Lung (tissue), 12 donors: ENCODE data around the gene TUBGCP2. TPM values are rescaled to one million over a fixed set of nuclear protein-coding genes. Genes with fewer than 3 reads are reported as not detected.
A peak's percentile ranks its signal among the peaks of the same experiment; 100 is the strongest.

ENCODE experiments used
- ATAC-seq: fragments of 200-7000 bp; cut with Tn5 transposase; one replicate; pipeline ENCODE4 v1.9.1; 2020; ENCODE audit warnings: moderate number of reproducible peaks; ENCODE audit not compliant: insufficient read depth, low FRiP score
- DNase-seq, 3 donors: peaks; one replicate each; pipeline ENCODE4 v3.0.0-alpha.2; 2013 to 2017
- H3K27ac ChIP-seq, 2 donors: one replicate each; pipeline ENCODE4 v1.5.1; 2013; ENCODE audit warnings: mild to moderate bottlenecking in 2 of 2, moderate library complexity in 2 of 2, control low read depth in 1 of 2, inconsistent platforms in 1 of 2, low read depth in 1 of 2, low read length in 1 of 2
- H3K27me3 ChIP-seq, 3 donors: one replicate each; pipeline ENCODE4 v1.5.1; 2013; ENCODE audit warnings: low read length in 2 of 3; ENCODE audit not compliant: control insufficient read depth in 3 of 3, insufficient read depth in 3 of 3
- H3K36me3 ChIP-seq, 4 donors: one replicate each; pipeline ENCODE4 v1.5.1; 2013; ENCODE audit warnings: low read length in 4 of 4, mild to moderate bottlenecking in 1 of 4, moderate library complexity in 1 of 4; ENCODE audit not compliant: control insufficient read depth in 4 of 4, insufficient read depth in 4 of 4
- H3K4me1 ChIP-seq, 5 donors: one replicate each; pipeline ENCODE4 v1.5.1; 2013; ENCODE audit warnings: low read length in 5 of 5, mild to moderate bottlenecking in 2 of 5, moderate library complexity in 1 of 5; ENCODE audit not compliant: control insufficient read depth in 5 of 5, insufficient read depth in 5 of 5
- H3K4me3 ChIP-seq: one replicate; pipeline ENCODE4 v1.5.1; 2013; ENCODE audit warnings: mild to moderate bottlenecking, control low read depth, moderate library complexity
- H3K9ac ChIP-seq, 2 donors: one replicate each; pipeline ENCODE4 v1.5.1; 2013; ENCODE audit warnings: low read length in 2 of 2, control low read depth in 1 of 2; ENCODE audit not compliant: insufficient read depth in 1 of 2
- H3K9me3 ChIP-seq, 4 donors: one replicate each; pipeline ENCODE4 v1.5.1; 2013; ENCODE audit warnings: low read length in 3 of 4, mild to moderate bottlenecking in 1 of 4, moderate library complexity in 1 of 4; ENCODE audit not compliant: control insufficient read depth in 4 of 4, insufficient read depth in 3 of 4
- CTCF ChIP-seq: IDR thresholded peaks from 2 replicates; pipeline ENCODE4 v1.5.1; 2012; ENCODE audit warnings: mild to moderate bottlenecking; ENCODE audit errors: control extremely low read depth, extremely low read depth
- WGBS, 2 donors: extraction: QIAGEN DNeasy Blood & Tissue Kit; methylation state at CpG; one replicate each; pipeline ENCODE4 v1.1.7; 2013; 5-methylcytosine and 5-hydroxymethylcytosine counted together
- polyA plus RNA-seq, 2 donors: library from polyadenylated mRNA; stranded (reverse); fragments of 200-250 nt; gene quantifications; one replicate each; pipeline ENCODE4 v1.2.1, GENCODE V29; 2013
- total RNA-seq, 2 donors: library from RNA; depleted of rRNA in 1 of 2; stranded (reverse); fragments of >200 nt in 1 of 2; gene quantifications; one replicate each; pipeline ENCODE4 v1.2.1, GENCODE V29; 2014 to 2021
- donor health status: control.
- donor health status: control.
- donor health status: Bipolar disorder and iron deficiency.
- donor health status: healthy.
- donor health status: DM: yes; HTN: yes; CAD: no.

TUBGCP2 gene
- total and polyA plus RNA-seq, 4 donors: 39.2 to 66.2 (median 53.8) TPM

GRCh38 chr10:133318494-133319127 lies 9.9 kb upstream of the TUBGCP2 start:
- peak; percentile 33 to 58 (median 41) for DNase-seq
- 10% methylated on average over 43 to 51 of the region's 51 CpGs for WGBS, 2 donors
- no peak overlapping the region for H3K27ac ChIP-seq
- peak; percentile 47 for TF ChIP-seq CTCF
- peaks cover 0 to 12% (median 10%) of the 10 kb centered on the region in 3 donors for H3K27me3 ChIP-seq
- peaks cover 0 to 4% (median 0%) of the 10 kb centered on the region in 4 donors for H3K9me3 ChIP-seq
- no peaks in the 10 kb centered on the region for H3K36me3 ChIP-seq
- peak; percentile 79 for ATAC-seq
- H3K4me3 ChIP-seq: no peak overlapping the region
- H3K9ac ChIP-seq: no peak overlapping the region
- H3K4me1 ChIP-seq: peaks cover 0 to 2% (median 0%) of the 10 kb centered on the region in 5 donors

GRCh38 chr10:133316732-133317131 lies 8.1 kb upstream of the TUBGCP2 start:
- Histone ChIP-seq H3K9me3 (peaks cover 0 to 7% (median 0%) of the 10 kb centered on the region in 4 donors), H3K27ac (no peak overlapping the region), H3K27me3 (peaks cover 0 to 12% (median 10%) of the 10 kb centered on the region in 3 donors), H3K4me3 (no peak overlapping the region), H3K9ac (no peak overlapping the region), H3K36me3 (peaks cover 0 to 11% (median 0%) of the 10 kb centered on the region in 4 donors), H3K4me1 (peaks cover 0 to 2% (median 0%) of the 10 kb centered on the region in 5 donors)
- no peak for TF ChIP-seq CTCF
- WGBS, 2 donors: 86 to 87% methylated on average over 7 of the region's 7 CpGs
- DNase-seq (no peak), ATAC-seq (no peak)

GRCh38 chr10:133316266-133316665 lies 7.6 kb upstream of the TUBGCP2 start:
- Histone ChIP-seq H3K9me3 (peaks cover 0 to 7% (median 0%) of the 10 kb centered on the region in 4 donors), H3K27ac (no peak overlapping the region), H3K27me3 (peaks cover 0 to 12% (median 10%) of the 10 kb centered on the region in 3 donors), H3K4me1 (peaks cover 0 to 2% (median 0%) of the 10 kb centered on the region in 5 donors), H3K36me3 (peaks cover 0 to 14% (median under 1%) of the 10 kb centered on the region in 4 donors), H3K4me3 (no peak overlapping the region), H3K9ac (no peak overlapping the region)
- 88 to 91% methylated on average over 9 of the region's 9 CpGs for WGBS, 2 donors
- no peak for DNase-seq
- no peak for ATAC-seq
- no peak for TF ChIP-seq CTCF

GRCh38 chr10:133315847-133316246 lies 7.2 kb upstream of the TUBGCP2 start:
- H3K4me3 ChIP-seq: no peak overlapping the region
- peaks cover 0 to 12% (median 10%) of the 10 kb centered on the region in 3 donors for H3K27me3 ChIP-seq
- H3K36me3 ChIP-seq: peaks cover 0 to 14% (median 1%) of the 10 kb centered on the region in 4 donors
- ATAC-seq: no peak
- H3K4me1 ChIP-seq: peaks cover 0 to 2% (median 0%) of the 10 kb centered on the region in 5 donors
- H3K9ac ChIP-seq: no peak overlapping the region
- peaks cover 0 to 4% (median 0%) of the 10 kb centered on the region in 4 donors for H3K9me3 ChIP-seq
- no peak for TF ChIP-seq CTCF
- WGBS, 2 donors: 76 to 84% methylated on average over 5 of the region's 5 CpGs
- DNase-seq: no peak
- no peak overlapping the region for H3K27ac ChIP-seq
